WTC11 (cell line): ENCODE results near the gene DPP9. TPM values are rescaled to one million over a fixed set of nuclear protein-coding genes. Genes with fewer than 3 reads are reported as not detected.

Experiments used
- ATAC-seq: fragments of 200-7000 bp; cut with Tn5 transposase; 2 replicates; pipeline ENCODE4 v1.10.0; 2021; ENCODE audit warnings: mild to moderate bottlenecking, moderate library complexity
- CTCF ChIA-PET: fragments of 300-600 bp; sonication (Branson Sonifier 250); formaldehyde crosslinking; loops from one replicate; lab custom pipeline; 2021; ENCODE audit warnings: antibody characterized with exemption; lab: Charles Lee
- POLR2A ChIA-PET: fragments of 350-600 bp; sonication (Branson Sonifier 250); formaldehyde crosslinking; loops from one replicate; lab custom pipeline; 2021; ENCODE audit warnings: antibody characterized with exemption; lab: Charles Lee
- DNase-seq: peaks from one replicate; pipeline ENCODE4 v3.0.0; 2021; ENCODE audit warnings: low spot score
- H3K27ac Mint-ChIP-seq: 2 replicates; pipeline ENCODE4 v1.8.0; 2021; ENCODE audit warnings: mixed read lengths
- H3K27me3 Mint-ChIP-seq: 2 replicates; pipeline ENCODE4 v1.8.0; 2021; ENCODE audit warnings: low read depth, mild to moderate bottlenecking, moderate library complexity, mixed read lengths
- H3K36me3 Mint-ChIP-seq: 2 replicates; pipeline ENCODE4 v1.8.0; 2021; ENCODE audit warnings: mixed read lengths
- H3K4me1 Mint-ChIP-seq: 2 replicates; pipeline ENCODE4 v1.8.0; 2022; ENCODE audit warnings: mixed read lengths
- H3K4me3 Mint-ChIP-seq: 2 replicates; pipeline ENCODE4 v1.8.0; 2021; ENCODE audit warnings: mild to moderate bottlenecking, moderate library complexity, mixed read lengths
- H3K9me3 Mint-ChIP-seq: 2 replicates; pipeline ENCODE4 v1.8.0; 2021; ENCODE audit warnings: mixed read lengths
- ATF1 ChIP-seq: sonication (generic); formaldehyde crosslinking; IDR thresholded peaks from 2 replicates; pipeline ENCODE4 v1.8.1; 2023; ENCODE audit warnings: mild to moderate bottlenecking, moderate library complexity, missing genetic modification reagents
- ATF2 ChIP-seq: sonication (generic); formaldehyde crosslinking; IDR thresholded peaks from 2 replicates; pipeline ENCODE4 v1.8.1; 2022; ENCODE audit warnings: low read depth, missing genetic modification reagents, borderline replicate concordance
- ATF3 ChIP-seq: sonication (generic); formaldehyde crosslinking; conservative IDR thresholded peaks from 2 replicates; pipeline ENCODE4 v1.8.1; 2022; ENCODE audit warnings: mild to moderate bottlenecking, missing genetic modification reagents
- CREM ChIP-seq: sonication (generic); formaldehyde crosslinking; IDR thresholded peaks from 2 replicates; pipeline ENCODE4 v1.8.1; 2022; ENCODE audit warnings: mild to moderate bottlenecking, missing genetic modification reagents, moderate library complexity
- EMX1 ChIP-seq: fragments of 250-450 bp; sonication (Bioruptor Pico); IDR thresholded peaks from 2 replicates; pipeline ENCODE4 v1.8.0; 2021; ENCODE audit warnings: mild to moderate bottlenecking
- FOXK1 ChIP-seq: sonication (generic); formaldehyde crosslinking; IDR thresholded peaks from 2 replicates; pipeline ENCODE4 v1.8.0; 2022; ENCODE audit warnings: mild to moderate bottlenecking, moderate library complexity, missing genetic modification reagents
- GRHL2 ChIP-seq: fragments of 250-450 bp; sonication (Bioruptor Pico); IDR thresholded peaks from 2 replicates; pipeline ENCODE4 v1.8.0; 2022; ENCODE audit warnings: mild to moderate bottlenecking, moderate library complexity; ENCODE audit not compliant: insufficient replicate concordance, severe bottlenecking
- IRF2 ChIP-seq: sonication (generic); formaldehyde crosslinking; IDR thresholded peaks from 2 replicates; pipeline ENCODE4 v1.8.0; 2022; ENCODE audit warnings: low read depth, missing genetic modification reagents, borderline replicate concordance
- JAZF1 ChIP-seq: fragments of 250-450 bp; sonication (Bioruptor Pico); IDR thresholded peaks from 2 replicates; pipeline ENCODE4 v1.9.0; 2021; ENCODE audit warnings: moderate library complexity, mild to moderate bottlenecking, inconsistent platforms
- MXD4 ChIP-seq: fragments of 250-450 bp; sonication (Bioruptor Pico); IDR thresholded peaks from 2 replicates; pipeline ENCODE4 v1.8.0; 2021; ENCODE audit warnings: mild to moderate bottlenecking, moderate library complexity, borderline replicate concordance
- SMAD3 ChIP-seq: sonication (generic); formaldehyde crosslinking; IDR thresholded peaks from 2 replicates; pipeline ENCODE4 v1.8.0; 2022; ENCODE audit warnings: missing genetic modification reagents, mild to moderate bottlenecking, borderline replicate concordance
- SOX15 ChIP-seq: fragments of 250-450 bp; sonication (Bioruptor Pico); IDR thresholded peaks from 2 replicates; pipeline ENCODE4 v1.9.0; 2021; ENCODE audit warnings: mild to moderate bottlenecking
- SP1 ChIP-seq: sonication (generic); formaldehyde crosslinking; conservative IDR thresholded peaks from 2 replicates; pipeline ENCODE4 v1.8.1; 2022; ENCODE audit warnings: missing genetic modification reagents
- STAT6 ChIP-seq: sonication (generic); formaldehyde crosslinking; conservative IDR thresholded peaks from 2 replicates; pipeline ENCODE4 v1.8.1; 2023; ENCODE audit warnings: mild to moderate bottlenecking, low read depth, missing genetic modification reagents, moderate library complexity
- TEAD1 ChIP-seq: sonication (generic); formaldehyde crosslinking; IDR thresholded peaks from 2 replicates; pipeline ENCODE4 v1.8.0; 2022; ENCODE audit warnings: mild to moderate bottlenecking, missing genetic modification reagents
- USF1 ChIP-seq: sonication (generic); formaldehyde crosslinking; IDR thresholded peaks from 2 replicates; pipeline ENCODE4 v1.8.0; 2022; ENCODE audit warnings: mild to moderate bottlenecking, missing genetic modification reagents
- ZBTB21 ChIP-seq: sonication (generic); formaldehyde crosslinking; IDR thresholded peaks from 2 replicates; pipeline ENCODE4 v1.8.1; 2023; ENCODE audit warnings: mild to moderate bottlenecking, missing genetic modification reagents, borderline replicate concordance
- ZBTB43 ChIP-seq: sonication (generic); formaldehyde crosslinking; IDR thresholded peaks from 2 replicates; pipeline ENCODE4 v1.8.1; 2023; ENCODE audit warnings: mild to moderate bottlenecking, missing genetic modification reagents
- ZMAT4 ChIP-seq: fragments of 250-450 bp; sonication (Bioruptor Pico); IDR thresholded peaks from 2 replicates; pipeline ENCODE4 v1.9.0; 2021; ENCODE audit warnings: mild to moderate bottlenecking
- ZNF219 ChIP-seq: sonication (generic); formaldehyde crosslinking; IDR thresholded peaks from 2 replicates; pipeline ENCODE4 v1.8.0; 2023; ENCODE audit warnings: missing genetic modification reagents, mild to moderate bottlenecking, borderline replicate concordance
- ZNF263 ChIP-seq: sonication (generic); formaldehyde crosslinking; IDR thresholded peaks from 2 replicates; pipeline ENCODE4 v1.8.1; 2022; ENCODE audit warnings: low read depth, mild to moderate bottlenecking, moderate library complexity, missing genetic modification reagents
- ZSCAN18 ChIP-seq: fragments of 250-450 bp; sonication (Bioruptor Pico); IDR thresholded peaks from 2 replicates; pipeline ENCODE4 v2.1.2; 2022; ENCODE audit warnings: mild to moderate bottlenecking, moderate library complexity
- total RNA-seq: library from RNA; stranded (reverse); gene quantifications from 3 replicates; pipeline ENCODE4 v1.2.3, GENCODE V29; 2021

DPP9 gene
- total RNA-seq, 1 experiment from 2014 or later = 52.9 TPM

GRCh38 chr19:4772566-4772965 lies 48.9 kb upstream of the DPP9 start:
- TF ChIP-seq EMX1 (CRISPR knock-in tag) = no peak
- no peak for TF ChIP-seq ATF3
- no peak for TF ChIP-seq ATF2 (CRISPR knock-in tag)
- no peak for TF ChIP-seq JAZF1 (CRISPR knock-in tag)
- no peak for TF ChIP-seq ZMAT4 (CRISPR knock-in tag)
- no peak for TF ChIP-seq ZSCAN18
- no peak for TF ChIP-seq SP1 (CRISPR knock-in tag)
- TF ChIP-seq TEAD1 = no peak
- TF ChIP-seq MXD4 (CRISPR knock-in tag) = no peak
- no peak for TF ChIP-seq IRF2 (CRISPR knock-in tag)
- TF ChIP-seq SMAD3 = no peak
- TF ChIP-seq SOX15 (CRISPR knock-in tag) = no peak
- ChIA-PET POLR2A (interaction anchor here (0.6 kb wide), 1 partner anchor 468 kb away, joined by 3 read pairs; no protein-coding TSS in a partner anchor), CTCF (interaction anchor here (1.4 to 1.7 kb wide), 2 partner anchors 19 to 37 kb away, joined by 8 to 11 read pairs; partner anchors contain the start of gene FEM1A)
- no peaks in the 10 kb centered on the region for H3K4me1 Mint-ChIP-seq
- H3K9me3 Mint-ChIP-seq = 0 out of 2 replicates have a peak, but pooled peaks cover 3% of the 10 kb centered on the region
- DNase-seq = no peak
- H3K27me3 Mint-ChIP-seq = peaks cover 28% of the 10 kb centered on the region
- no peak overlapping the region for H3K4me3 Mint-ChIP-seq
- no peaks in the 10 kb centered on the region for H3K36me3 Mint-ChIP-seq
- H3K27ac Mint-ChIP-seq = no peak overlapping the region
- ATAC-seq = no peak

GRCh38 chr19:4768934-4769777 lies 45.5 kb upstream of the DPP9 start:
- H3K27me3 Mint-ChIP-seq = peaks cover 20% of the 10 kb centered on the region
- DNase-seq (peak; percentile 95), ATAC-seq (peak; percentile 91)
- no peak overlapping the region for H3K27ac Mint-ChIP-seq
- H3K4me1 Mint-ChIP-seq = no peaks in the 10 kb centered on the region
- ChIA-PET CTCF (interaction anchor here (0.5 to 2.2 kb wide), 10 partner anchors 9 to 505 kb away, joined by 3 to 30 read pairs (median 4); partner anchors contain the start of gene FEM1A), POLR2A (interaction anchor here (1.0 to 1.6 kb wide), 5 partner anchors 9 to 44 kb away, joined by 3 to 6 read pairs (median 4); no protein-coding TSS in a partner anchor)
- no peaks in the 10 kb centered on the region for H3K36me3 Mint-ChIP-seq
- peak overlapping the region; percentile 40; the same call in 1 of the 2 replicates for H3K4me3 Mint-ChIP-seq
- no peaks in the 10 kb centered on the region for H3K9me3 Mint-ChIP-seq
- TF ChIP-seq ATF1 (CRISPR knock-in tag) (peak; percentile 100), ZNF219 (CRISPR knock-in tag) (peak; percentile 100), ZBTB43 (CRISPR knock-in tag) (peak; percentile 100), ZNF263 (CRISPR knock-in tag) (peak; percentile 96), GRHL2 (CRISPR knock-in tag) (no peak), FOXK1 (peak; percentile 100), CREM (CRISPR knock-in tag) (peak; percentile 98), JAZF1 (CRISPR knock-in tag) (no peak), ZSCAN18 (peak; percentile 100), STAT6 (CRISPR knock-in tag) (peak; percentile 99), ZBTB21 (CRISPR knock-in tag) (peak; percentile 98), USF1 (peak; percentile 96)
